ENCODE results near the gene RPS6KA1.

DNA sequence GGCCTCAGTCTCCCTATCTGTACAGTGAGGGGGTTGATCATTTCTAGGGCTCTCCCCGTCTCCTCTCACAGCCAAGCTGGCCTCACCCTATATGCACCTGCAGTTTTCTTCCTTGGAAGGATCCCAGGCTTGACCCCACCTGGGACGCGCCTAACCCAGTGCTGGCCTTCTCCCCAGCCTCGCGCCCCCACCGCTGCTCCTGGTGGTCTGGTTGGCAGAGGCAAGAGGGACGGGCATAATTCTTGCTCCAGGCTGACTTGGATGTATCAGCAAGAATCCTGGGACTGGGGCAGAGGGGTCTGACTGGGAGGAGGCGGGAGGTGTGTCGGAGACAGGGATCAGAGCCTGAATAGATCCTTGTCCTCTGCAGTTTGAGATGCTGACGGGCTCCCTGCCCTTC is 25.2 kb downstream of the RPS6KA1 start:
- TF ChIP-seq, protein P1, sequence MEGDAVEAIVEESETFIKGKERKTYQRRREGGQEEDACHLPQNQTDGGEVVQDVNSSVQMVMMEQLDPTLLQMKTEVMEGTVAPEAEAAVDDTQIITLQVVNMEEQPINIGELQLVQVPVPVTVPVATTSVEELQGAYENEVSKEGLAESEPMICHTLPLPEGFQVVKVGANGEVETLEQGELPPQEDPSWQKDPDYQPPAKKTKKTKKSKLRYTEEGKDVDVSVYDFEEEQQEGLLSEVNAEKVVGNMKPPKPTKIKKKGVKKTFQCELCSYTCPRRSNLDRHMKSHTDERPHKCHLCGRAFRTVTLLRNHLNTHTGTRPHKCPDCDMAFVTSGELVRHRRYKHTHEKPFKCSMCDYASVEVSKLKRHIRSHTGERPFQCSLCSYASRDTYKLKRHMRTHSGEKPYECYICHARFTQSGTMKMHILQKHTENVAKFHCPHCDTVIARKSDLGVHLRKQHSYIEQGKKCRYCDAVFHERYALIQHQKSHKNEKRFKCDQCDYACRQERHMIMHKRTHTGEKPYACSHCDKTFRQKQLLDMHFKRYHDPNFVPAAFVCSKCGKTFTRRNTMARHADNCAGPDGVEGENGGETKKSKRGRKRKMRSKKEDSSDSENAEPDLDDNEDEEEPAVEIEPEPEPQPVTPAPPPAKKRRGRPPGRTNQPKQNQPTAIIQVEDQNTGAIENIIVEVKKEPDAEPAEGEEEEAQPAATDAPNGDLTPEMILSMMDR (conservative IDR thresholded peaks at IDR 0.05; ENCODE audit: low read length) = no peak
- no peak for TF ChIP-seq EZH2phosphoT487 (IDR thresholded peaks at IDR 0.05; ENCODE audit: borderline replicate concordance, low read depth, low read length)
